ENCODE measurements around the gene ARSJ.

Gene ARSJ

DNA sequence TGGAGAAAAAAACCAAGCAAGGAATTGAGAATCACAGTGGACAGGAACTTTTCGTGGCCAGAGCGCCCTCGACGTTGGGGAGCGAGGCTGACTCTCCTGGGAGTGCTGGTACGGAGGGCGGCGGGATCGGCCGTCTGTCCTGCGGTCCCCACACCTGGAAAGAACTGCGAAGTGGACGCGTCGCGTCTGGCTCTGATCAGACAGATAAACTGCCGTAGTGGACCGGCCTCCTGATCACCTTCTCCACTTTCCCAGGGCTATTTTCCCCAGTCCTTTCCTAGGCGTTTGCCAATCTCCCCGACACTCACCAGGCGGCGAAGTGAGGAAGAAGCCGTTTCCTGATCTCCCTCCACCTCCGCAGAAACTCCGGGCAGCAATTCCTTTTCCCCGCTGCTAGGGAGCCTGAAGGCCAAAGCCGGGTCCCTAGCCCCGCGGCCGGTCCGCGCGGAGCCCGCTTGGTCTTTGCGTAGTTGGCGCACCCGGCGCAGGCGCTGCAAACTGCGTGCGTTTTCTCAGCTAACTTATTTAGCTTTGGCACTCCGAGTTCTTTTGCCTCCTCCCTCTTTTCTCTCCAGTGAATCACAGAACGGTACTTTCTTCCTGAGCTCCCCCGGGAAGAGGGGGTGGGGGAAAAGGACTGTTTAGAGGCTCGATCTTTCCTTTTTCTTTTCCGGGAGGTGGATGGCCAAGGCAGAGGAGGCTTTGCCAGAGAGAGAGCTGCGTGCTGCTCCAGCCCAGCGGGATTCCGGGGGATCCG lies at the start of gene ARSJ:
TSS of gene ARSJ (minus strand) at position 500 of the 757 bp plus-strand sequence. CDS start 813 bp downstream, outside the sequence.
- peak; percentile 63 for DNase-seq (ENCODE audit: extremely low read depth, low read depth)
- H3K4me3 ChIP-seq (replicated peaks; ENCODE audit: low read depth, low read length) = peak within 1 kb of the TSS; percentile 92
- TF ChIP-seq, protein P1, sequence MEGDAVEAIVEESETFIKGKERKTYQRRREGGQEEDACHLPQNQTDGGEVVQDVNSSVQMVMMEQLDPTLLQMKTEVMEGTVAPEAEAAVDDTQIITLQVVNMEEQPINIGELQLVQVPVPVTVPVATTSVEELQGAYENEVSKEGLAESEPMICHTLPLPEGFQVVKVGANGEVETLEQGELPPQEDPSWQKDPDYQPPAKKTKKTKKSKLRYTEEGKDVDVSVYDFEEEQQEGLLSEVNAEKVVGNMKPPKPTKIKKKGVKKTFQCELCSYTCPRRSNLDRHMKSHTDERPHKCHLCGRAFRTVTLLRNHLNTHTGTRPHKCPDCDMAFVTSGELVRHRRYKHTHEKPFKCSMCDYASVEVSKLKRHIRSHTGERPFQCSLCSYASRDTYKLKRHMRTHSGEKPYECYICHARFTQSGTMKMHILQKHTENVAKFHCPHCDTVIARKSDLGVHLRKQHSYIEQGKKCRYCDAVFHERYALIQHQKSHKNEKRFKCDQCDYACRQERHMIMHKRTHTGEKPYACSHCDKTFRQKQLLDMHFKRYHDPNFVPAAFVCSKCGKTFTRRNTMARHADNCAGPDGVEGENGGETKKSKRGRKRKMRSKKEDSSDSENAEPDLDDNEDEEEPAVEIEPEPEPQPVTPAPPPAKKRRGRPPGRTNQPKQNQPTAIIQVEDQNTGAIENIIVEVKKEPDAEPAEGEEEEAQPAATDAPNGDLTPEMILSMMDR (IDR thresholded peaks at IDR 0.05; ENCODE audit: low read depth, low read length, missing control alignments) = no peak

DNA sequence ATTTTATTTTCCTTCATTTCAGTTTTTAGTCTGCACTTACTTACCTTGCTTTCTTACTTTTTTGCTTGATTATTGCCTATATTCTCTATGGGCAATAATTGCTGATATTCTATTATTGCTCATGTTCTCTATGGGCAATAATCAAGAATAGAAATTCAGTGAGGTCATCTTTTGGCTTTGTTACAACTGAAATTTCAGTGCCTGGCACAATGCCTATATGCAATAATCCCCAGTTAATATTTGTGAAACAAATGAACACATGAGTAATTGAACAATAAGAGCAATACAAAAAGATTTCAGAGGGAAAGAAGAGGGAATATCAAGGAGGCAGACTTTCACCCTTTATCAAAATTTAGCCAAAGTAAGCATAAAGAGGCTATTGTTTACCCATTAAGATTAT lies 48.6 kb upstream of the ARSJ start:
- DNase-seq (ENCODE audit: extremely low read depth, low read depth) = no peak
- TF ChIP-seq, protein P1 (IDR thresholded peaks at IDR 0.05; ENCODE audit: low read depth, low read length, missing control alignments) = no peak

DNA sequence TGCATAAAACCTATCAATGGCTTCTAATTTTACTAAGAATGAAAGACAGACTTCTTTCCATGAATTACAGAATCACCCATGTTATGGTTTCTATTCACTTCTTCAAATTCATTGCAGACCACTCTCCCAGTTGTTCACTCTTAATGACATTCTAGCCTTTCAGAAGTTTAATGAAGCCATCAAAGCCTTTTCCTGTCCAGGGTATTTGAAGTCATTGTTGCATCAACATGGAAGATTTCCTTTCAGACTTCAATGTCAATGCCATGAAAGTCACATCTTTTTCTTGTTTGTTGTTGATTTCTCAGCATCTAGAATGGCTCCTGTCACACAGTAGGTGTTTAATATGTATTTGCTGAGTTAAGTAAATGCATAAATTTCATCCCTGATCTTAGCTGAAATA lies 48.1 kb upstream of the ARSJ start:
- no peak overlapping the region for H3K4me3 ChIP-seq (replicated peaks; ENCODE audit: low read depth, low read length)
- DNase-seq (ENCODE audit: extremely low read depth, low read depth) = no peak
- TF ChIP-seq, protein P1 (IDR thresholded peaks at IDR 0.05; ENCODE audit: low read depth, low read length, missing control alignments) = no peak

More for the DNA sequence above, 48.6 kb upstream of the ARSJ start:
- H3K4me3 ChIP-seq (replicated peaks; ENCODE audit: low read depth, low read length) = no peak overlapping the region

DNA sequence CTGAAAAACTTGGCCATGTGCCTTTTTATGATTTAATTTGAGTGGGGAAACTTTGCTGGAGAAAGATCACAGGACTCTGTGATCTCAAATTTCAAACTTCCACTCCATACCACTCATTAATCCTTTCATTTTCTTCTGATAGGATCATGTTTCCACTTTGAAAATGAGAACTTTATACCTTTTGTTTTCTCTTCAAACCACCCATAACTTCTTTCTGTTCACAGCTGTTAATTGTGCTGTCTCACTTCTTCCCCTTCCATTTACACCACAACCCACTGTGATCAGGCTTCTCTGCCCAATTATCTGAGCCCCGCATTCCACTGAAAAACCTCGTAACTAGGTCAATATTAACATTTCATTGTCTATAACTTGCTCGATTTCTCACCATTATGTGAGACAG lies 47.0 kb upstream of the ARSJ start:
- TF ChIP-seq, protein P1 (IDR thresholded peaks at IDR 0.05; ENCODE audit: low read depth, low read length, missing control alignments) = no peak
- no peak for DNase-seq (ENCODE audit: extremely low read depth, low read depth)

DNA sequence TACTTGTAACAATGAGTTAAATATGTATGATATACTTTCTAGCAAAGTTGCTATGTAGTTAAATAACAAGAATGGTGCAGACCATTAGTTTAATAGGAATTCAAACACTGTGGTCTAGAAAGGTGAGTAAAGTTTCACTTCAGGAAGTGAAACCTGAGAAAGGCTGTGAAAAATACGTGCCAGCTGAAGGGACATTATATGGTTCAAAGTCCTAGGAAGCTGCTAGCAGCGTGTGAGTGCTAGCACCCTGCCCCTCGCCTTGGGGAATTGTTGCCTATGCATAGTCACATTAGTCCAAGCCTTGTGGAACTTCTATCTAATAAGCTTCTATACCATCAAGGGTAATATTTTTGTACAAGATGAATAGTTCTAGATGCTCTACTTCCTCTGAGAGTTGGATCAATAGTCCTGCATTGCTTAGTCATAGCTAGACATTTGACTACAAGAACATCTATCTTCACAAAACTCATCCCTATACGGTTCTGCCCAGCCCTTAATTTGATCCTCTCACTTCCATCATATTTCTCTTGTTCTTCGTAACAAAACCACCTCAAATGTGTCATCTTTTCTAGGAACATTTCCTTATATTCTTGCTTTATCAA lies 45.8 kb upstream of the ARSJ start:
- TF ChIP-seq, protein P1 (IDR thresholded peaks at IDR 0.05; ENCODE audit: low read depth, low read length, missing control alignments) = no peak
- no peak overlapping the region for H3K4me3 ChIP-seq (replicated peaks; ENCODE audit: low read depth, low read length)
- no peak for DNase-seq (ENCODE audit: extremely low read depth, low read depth)

More for the DNA sequence above, 47.0 kb upstream of the ARSJ start:
- H3K4me3 ChIP-seq (replicated peaks; ENCODE audit: low read depth, low read length) = no peak overlapping the region

DNA sequence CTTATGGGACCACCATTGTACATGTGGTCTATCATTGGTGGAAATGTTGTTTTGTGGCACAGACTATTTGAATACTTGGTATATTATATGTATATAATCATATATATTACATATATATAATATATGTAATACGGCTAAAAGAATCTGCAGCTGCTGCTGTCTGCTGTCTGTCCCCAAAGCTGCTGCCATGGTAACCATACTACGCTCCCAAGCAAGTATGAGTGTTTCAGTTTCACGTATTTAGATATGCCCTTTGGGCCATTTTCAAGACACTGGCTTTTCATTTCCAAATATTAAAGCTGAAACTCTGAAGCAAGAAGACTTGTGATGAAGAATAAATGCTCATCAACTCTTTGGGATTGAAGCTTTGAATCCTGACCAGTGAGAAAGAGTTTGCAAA lies 42.0 kb upstream of the ARSJ start:
- no peak overlapping the region for H3K4me3 ChIP-seq (replicated peaks; ENCODE audit: low read depth, low read length)
- no peak for DNase-seq (ENCODE audit: extremely low read depth, low read depth)
- TF ChIP-seq, protein P1 (IDR thresholded peaks at IDR 0.05; ENCODE audit: low read depth, low read length, missing control alignments) = no peak

All from HFF-Myc (cell line).